GM18868 (cell line): ENCODE results near the gene TMUB1.
"Not testable (repeated sequence)": the region's sequence is repeated elsewhere in the genome, so short reads cannot be mapped to it uniquely, and the experiment has no call there.

Experiments
- ATAC-seq: cut with Tn5 transposase; IDR thresholded peaks from one replicate; pipeline ENCODE4 v1.9.1; 2021; ENCODE audit warnings: mild to moderate bottlenecking, moderate library complexity; ENCODE audit not compliant: unreplicated experiment

Gene TMUB1

DNA sequence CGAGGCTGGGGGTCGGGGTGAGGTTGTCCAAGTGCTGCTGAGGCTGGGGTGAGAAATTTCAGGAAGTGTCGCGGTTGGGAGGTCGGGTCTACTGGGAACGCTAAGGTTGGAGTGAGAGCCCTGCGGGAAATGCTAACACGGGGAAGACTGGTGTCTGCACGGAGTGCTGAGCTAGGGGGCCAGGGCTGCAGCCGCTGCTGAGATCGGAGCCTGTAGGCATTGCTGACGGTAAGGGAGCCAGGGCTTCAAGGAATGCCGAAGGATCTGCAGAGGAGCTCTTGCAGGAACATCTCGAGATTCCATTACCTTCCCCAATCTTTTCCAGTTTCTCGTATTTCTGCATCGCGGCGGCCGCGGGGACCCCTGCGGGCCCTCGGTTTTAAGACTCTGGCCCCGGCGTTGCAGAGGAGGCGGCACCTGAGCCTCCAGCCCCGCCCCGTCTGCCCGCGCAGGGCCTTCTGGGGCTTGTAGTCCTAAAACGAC lies 25.7 kb downstream of the TMUB1 start, which contains the start of gene CDK5:
Gene CDK5, minus strand, starts transcription at position 392 of the 483 bp plus-strand sequence. Its CDS starts 49 bp downstream, at position 343.
- ATAC-seq: peak; percentile 15

GRCh38 chr7:151056666-151057505 lies 26.4 kb downstream of the TMUB1 start:
- ATAC-seq: no peak

GRCh38 chr7:151056283-151056665 lies 27.0 kb downstream of the TMUB1 start:
- ATAC-seq: no peak

DNA sequence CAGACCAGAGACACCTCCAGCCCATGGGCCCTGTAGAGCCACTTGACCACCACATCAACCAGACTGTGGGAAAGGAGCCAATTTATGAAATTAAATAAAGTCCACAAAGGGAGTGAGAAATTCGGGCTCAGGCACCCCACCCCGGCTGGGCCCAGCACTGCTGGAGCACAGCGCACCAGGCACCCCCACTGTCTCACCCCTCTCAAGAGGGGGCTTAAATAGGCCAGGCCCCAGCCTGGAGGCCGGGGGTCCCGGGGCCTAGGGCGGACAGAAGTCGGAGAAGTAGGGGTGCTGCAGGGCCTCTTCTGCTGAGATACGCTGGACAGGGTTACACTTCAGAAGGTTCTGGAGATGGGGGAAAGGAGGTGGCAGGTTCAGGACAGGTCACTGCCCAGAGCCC lies 29.5 kb downstream of the TMUB1 start:
- no peak for ATAC-seq

DNA sequence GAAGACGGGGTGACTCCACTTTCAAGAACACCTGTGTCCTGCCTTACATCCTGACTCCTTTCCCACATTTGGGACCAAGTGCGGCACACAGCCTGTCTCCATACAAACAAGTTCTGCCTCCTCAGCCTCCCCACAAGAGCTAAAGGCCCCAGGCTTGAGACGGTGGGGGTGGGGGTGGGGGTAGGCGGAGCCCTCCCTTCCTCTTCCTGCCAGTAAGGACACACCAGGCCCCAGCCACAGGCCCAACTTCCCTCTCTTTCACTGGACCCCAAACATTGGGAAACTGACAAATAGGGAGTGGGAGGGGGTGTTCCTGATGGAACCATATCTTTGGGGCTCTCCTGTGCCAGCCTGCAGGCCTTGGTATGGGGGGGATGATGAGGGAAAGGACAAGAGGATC lies 30.2 kb downstream of the TMUB1 start:
- no peak for ATAC-seq

GRCh38 chr7:151051108-151051507 lies 32.2 kb downstream of the TMUB1 start:
- no peak for ATAC-seq

DNA sequence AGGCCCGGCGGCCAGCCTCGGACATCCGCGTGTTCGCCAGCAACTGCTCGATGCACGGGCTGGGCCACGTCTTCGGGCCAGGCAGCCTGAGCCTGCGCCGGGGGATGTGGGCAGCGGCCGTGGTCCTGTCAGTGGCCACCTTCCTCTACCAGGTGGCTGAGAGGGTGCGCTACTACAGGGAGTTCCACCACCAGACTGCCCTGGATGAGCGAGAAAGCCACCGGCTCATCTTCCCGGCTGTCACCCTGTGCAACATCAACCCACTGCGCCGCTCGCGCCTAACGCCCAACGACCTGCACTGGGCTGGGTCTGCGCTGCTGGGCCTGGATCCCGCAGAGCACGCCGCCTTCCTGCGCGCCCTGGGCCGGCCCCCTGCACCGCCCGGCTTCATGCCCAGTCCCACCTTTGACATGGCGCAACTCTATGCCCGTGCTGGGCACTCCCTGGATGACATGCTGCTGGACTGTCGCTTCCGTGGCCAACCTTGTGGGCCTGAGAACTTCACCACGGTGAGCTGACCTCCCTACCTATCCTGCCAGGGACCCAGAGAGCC lies 34.3 kb downstream of the TMUB1 start:
- no peak for ATAC-seq

GRCh38 chr7:151047976-151048815 lies 35.1 kb downstream of the TMUB1 start, which contains the start of gene ASIC3:
ASIC3 (plus strand) TSS chr7:151048531; CDS start chr7:151048886, 355 bp downstream.
- ATAC-seq: no peak

DNA sequence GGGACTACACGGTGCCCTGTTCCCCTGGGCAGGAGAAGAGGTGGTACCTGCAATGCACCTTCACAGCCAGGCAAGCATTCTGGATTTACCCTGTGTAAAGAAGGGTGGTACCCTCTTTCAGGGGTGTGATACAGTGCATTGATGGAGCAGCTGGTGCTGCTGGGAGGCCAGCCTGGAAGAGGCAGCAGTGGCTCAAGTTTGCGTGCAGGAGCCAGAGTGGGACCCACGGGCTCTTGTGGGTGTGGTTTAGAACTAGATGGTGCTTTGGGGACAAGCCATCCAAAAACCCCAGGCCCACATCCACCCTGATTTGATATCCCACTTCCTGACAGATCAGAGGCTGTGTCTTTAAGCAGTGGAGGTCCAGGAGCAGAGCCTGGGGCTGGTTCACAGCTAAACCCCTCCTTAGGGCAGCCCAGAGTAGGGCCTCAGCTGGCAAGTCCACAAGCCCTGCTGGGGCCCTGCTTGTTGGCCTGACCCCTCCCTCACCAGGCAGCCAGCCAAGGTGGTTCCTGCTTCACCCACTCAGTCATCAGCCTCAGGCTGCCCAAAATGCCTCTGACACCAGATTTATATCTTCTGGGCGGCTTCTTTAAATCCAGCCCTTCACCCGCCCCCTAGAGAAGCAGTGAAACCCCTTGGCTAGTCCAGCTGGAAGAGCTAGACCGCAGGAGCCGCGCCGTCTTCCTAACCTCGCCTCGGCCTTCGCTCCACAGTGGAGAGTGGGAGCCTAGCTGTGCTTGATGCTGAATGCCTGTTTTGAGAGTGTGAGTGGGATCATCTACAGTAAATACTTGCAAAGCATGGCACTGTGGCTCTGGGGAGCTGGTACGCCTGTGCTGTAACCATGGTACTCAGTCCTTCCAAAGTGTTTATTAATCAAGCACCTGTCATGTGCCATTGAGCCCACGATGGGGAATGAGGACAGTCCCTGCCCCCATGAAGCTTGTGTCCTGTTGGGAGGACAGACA lies 36.4 kb downstream of the TMUB1 start:
- no peak for ATAC-seq

DNA sequence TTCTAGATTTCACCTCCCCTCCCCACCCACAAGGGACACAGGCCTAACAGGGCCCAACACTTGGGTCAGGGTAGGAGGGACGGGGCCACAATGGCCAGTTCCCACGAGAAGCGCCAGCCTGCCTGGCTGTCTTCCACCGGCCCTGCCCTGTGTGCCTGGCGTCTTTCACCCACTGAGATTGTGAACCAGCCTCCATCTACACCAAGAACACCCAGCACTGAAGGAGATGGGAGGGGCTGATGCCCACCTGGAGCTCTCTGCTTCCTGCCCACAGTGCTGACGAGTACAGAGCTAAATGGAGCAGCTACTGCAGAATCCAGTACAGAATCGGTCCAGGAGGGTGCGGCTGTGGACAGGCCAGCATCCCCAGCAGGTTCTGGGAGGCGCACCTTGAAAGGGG lies 37.3 kb downstream of the TMUB1 start:
- ATAC-seq: no peak

GRCh38 chr7:151045262-151045661 lies 38.0 kb downstream of the TMUB1 start:
- ATAC-seq: no peak

GRCh38 chr7:151043959-151044358 lies 39.3 kb downstream of the TMUB1 start:
- ATAC-seq: no peak

DNA sequence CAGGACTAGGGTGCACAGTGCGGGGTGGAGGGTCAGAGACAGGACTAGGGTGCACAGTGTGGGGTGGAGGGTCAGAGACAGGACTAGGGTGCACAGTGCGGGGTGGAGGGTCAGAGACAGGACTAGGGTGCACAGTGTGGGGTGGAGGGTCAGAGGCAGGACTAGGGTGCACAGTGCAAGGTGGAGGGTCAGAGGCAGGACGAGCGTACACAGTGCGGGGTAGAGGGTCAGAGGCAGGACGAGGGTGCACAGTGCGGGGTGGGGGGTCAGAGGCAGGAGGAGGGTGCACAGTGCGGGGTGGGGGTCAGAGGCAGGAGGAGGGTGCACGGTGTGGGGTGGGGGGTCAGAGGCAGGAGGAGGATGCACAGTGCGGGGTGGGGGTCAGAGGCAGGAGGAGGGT lies 39.8 kb downstream of the TMUB1 start:
- not testable (repeated sequence) for ATAC-seq

DNA sequence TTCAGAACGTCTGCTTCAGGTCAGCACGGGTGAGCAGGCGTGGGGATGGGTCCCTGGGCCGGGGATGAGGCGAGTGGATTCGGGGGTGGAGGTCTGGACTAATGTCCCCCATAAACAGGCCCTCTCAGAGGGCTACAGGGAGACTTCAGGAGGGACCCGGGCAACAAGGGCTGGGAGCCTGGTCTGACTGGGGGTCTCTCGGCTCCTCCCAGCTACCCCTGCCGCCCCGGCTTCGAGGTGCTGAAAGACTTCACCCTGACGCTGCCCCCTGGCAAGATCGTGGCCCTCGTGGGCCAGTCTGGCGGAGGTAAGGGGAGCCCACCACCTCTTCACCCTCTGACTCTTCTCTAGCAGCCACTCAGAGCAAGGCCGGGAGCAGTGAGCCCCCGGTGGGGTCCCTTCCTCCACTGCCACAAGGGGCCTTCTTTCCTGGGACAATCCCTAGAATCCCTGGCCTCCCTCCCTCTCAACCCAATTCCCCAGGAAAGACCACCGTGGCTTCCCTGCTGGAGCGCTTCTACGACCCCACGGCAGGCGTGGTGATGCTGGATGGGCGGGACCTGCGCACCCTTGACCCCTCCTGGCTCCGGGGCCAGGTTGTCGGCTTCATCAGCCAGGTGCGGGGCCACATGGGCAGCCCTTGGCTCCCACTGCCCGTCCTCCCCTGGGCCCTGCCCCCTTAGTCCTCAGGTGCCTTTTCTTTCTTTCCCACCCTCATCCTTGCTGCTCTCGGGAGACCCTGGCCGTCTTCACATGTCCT lies 42.5 kb downstream of the TMUB1 start:
- ATAC-seq: no peak

DNA sequence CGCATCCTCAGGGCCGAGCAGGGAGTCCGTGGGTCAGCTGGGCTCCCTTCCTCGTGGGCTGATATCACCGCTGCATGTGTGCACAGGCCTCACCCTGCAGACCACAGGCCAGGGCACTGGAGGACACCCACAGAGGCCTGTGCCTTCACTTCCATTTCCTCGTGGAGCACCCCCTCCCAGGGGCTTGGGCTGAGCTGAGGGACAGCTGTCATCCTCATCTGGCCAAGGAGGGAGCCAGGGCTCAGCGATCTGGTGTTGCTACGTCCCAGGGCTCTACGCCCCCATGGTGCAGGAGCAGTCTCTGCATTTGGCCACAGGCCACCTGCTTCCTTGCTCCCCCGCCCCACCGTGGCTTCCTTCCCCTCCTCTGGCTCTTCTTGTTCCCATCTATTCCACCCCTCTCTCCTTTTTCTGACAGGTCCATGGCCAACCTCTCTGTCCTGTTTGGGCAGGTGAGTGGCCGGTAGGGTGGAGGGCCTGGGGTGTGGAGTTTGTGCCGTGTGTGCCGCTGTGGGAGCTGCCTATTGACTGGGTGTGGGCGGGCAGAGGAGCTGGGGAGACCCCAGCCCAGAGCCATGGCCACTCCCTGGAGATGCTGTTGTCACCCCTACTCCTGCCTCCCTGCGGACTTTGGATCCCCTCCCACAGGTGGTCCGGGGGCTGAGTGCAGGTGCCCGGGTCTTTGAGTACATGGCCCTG lies 43.3 kb downstream of the TMUB1 start:
- ATAC-seq: no peak

DNA sequence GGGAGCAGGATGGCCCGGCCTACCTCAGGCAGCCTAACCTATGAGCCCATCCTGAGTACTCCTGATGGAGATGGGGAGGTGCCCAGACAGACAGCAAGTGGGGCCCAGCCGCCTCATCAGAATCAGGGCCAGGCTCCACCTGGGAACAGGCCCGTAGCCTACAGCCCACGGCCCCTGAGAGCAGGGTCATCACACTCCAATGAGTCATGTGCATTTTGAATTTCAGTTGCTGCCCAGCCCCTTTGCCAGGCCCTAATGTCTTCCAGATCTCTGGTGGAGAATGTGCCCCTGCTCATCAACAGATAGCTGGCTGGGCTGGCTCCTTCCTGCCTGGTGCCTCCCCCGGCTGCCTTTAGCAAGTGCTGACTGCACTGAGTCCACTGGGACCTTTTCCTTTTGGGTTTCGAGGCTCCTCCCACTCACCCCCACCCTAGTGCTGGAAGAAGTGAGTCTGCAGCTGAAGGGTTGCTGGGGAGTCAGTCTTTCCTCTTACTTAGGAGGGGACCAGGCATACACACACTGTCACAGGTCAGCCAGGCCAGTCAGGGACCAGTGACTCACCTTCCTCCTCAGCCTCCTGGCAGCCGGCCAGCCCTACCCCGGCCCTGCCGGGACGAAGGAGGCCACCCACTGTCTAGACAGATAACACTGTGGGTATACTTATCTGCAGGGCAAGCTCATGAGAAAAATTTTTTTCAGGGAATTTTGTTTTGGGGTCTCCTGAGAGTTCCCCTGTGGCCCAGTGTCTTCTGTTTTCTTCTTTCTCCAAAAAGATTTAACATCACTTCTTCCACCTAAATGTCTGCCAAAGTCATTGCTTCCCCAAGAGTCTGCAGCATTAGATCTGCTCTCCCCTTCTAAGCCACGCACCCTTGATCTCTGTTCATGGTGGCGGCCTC lies 44.1 kb downstream of the TMUB1 start:
- ATAC-seq: peak; percentile 62

DNA sequence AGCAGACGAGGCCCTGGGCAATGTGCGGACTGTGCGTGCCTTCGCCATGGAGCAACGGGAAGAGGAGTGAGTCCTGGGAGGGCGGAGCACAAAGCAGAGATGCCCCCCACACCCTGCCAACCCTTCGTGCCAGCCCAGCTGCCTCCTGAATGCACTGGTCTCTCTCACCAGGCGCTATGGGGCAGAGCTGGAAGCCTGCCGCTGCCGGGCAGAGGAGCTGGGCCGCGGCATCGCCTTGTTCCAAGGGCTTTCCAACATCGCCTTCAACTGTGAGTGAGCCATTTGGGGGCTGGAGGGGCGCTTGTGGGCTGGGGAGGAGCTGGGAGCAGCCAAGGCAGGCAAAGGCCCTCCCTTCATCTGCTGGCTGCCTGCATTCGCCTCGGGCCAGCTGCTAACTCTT lies 47.4 kb downstream of the TMUB1 start:
- ATAC-seq: no peak
